ENCODE data around the gene LNX1.

LNX1 gene

GRCh38 chr4:53536328-53536727 lies 55.0 kb downstream of the LNX1 start:
- no peak for DNase-seq (ENCODE audit: low read depth in 2 of 2)

- DNase-seq (ENCODE audit: low read depth in 2 of 2) = no peak
Measured at GRCh38 chr4:53535567-53535966, 55.7 kb downstream of the LNX1 start.

GRCh38 chr4:53534684-53535083 lies 56.6 kb downstream of the LNX1 start:
- DNase-seq (ENCODE audit: low read depth in 2 of 2) = no peak

- no peak for DNase-seq (ENCODE audit: low read depth in 2 of 2)
Measured at GRCh38 chr4:53532521-53532920, 58.8 kb downstream of the LNX1 start.

GRCh38 chr4:53531585-53532224 lies 59.6 kb downstream of the LNX1 start:
- no peak for DNase-seq (ENCODE audit: low read depth in 2 of 2)

- DNase-seq (ENCODE audit: low read depth in 2 of 2) = no peak
Measured at GRCh38 chr4:53529025-53529424, 62.3 kb downstream of the LNX1 start.

GRCh38 chr4:53527930-53528329 lies 63.4 kb downstream of the LNX1 start:
- no peak for DNase-seq (ENCODE audit: low read depth in 2 of 2)

GRCh38 chr4:53527326-53527725 lies 64.0 kb downstream of the LNX1 start:
- no peak for DNase-seq (ENCODE audit: low read depth in 2 of 2)

- no peak for DNase-seq (ENCODE audit: low read depth in 2 of 2)
Measured at GRCh38 chr4:53522334-53522733, 69.0 kb downstream of the LNX1 start.

GRCh38 chr4:53520116-53520515 lies 71.2 kb downstream of the LNX1 start:
- DNase-seq (ENCODE audit: low read depth in 2 of 2) = no peak

GRCh38 chr4:53518807-53519206 lies 72.5 kb downstream of the LNX1 start:
- DNase-seq (ENCODE audit: low read depth in 2 of 2) = no peak

- no peak for DNase-seq (ENCODE audit: low read depth in 2 of 2)
Measured at GRCh38 chr4:53515076-53515475, 76.2 kb downstream of the LNX1 start.

GRCh38 chr4:53514509-53514908 lies 76.8 kb downstream of the LNX1 start:
- no peak for DNase-seq (ENCODE audit: low read depth in 2 of 2)

GRCh38 chr4:53512608-53513007 lies 78.7 kb downstream of the LNX1 start:
- DNase-seq (ENCODE audit: low read depth in 2 of 2) = no peak

GRCh38 chr4:53511014-53511413 lies 80.3 kb downstream of the LNX1 start:
- no peak for DNase-seq (ENCODE audit: low read depth in 2 of 2)

GRCh38 chr4:53510321-53510720 lies 81.0 kb downstream of the LNX1 start:
- no peak for DNase-seq (ENCODE audit: low read depth in 2 of 2)

GRCh38 chr4:53508446-53508845 lies 82.8 kb downstream of the LNX1 start:
- DNase-seq (ENCODE audit: low read depth in 2 of 2) = no peak

- no peak for DNase-seq (ENCODE audit: low read depth in 2 of 2)
Measured at GRCh38 chr4:53507671-53508286, 83.5 kb downstream of the LNX1 start.

GRCh38 chr4:53507058-53507457 lies 84.2 kb downstream of the LNX1 start:
- DNase-seq (ENCODE audit: low read depth in 2 of 2) = no peak

- DNase-seq (ENCODE audit: low read depth in 2 of 2) = no peak
Measured at GRCh38 chr4:53505947-53506346, 85.3 kb downstream of the LNX1 start.

- no peak for DNase-seq (ENCODE audit: low read depth in 2 of 2)
Measured at GRCh38 chr4:53502094-53502493, 89.2 kb downstream of the LNX1 start.

- DNase-seq (ENCODE audit: low read depth in 2 of 2) = no peak
Measured at GRCh38 chr4:53501561-53501960, 89.7 kb downstream of the LNX1 start.

GRCh38 chr4:53500546-53500945 lies 90.7 kb downstream of the LNX1 start:
- DNase-seq (ENCODE audit: low read depth in 2 of 2) = no peak

GRCh38 chr4:53499791-53500190 lies 91.5 kb downstream of the LNX1 start:
- DNase-seq (ENCODE audit: low read depth in 2 of 2) = no peak

Measured in stimulated activated CD8-positive, alpha-beta memory T cell treated with anti-CD3 and anti-CD28 coated beads, Interleukin-2, amount 100 ng/mL, for 1 hour (primary cell).